DMS153 (cell line): ENCODE data around the gene SASH1.
"Not testable (repeated sequence)": the region's sequence is repeated elsewhere in the genome, so short reads cannot be mapped to it uniquely, and the experiment has no call there.

Experiments
- DNase-seq: peaks from one replicate; lab custom pipeline; 2025; lab: John Stamatoyannopoulos, UW

The SASH1 gene

GRCh38 chr6:148328876-148329555 is 13.6 kb upstream of the SASH1 start:
- DNase-seq = no peak

DNA sequence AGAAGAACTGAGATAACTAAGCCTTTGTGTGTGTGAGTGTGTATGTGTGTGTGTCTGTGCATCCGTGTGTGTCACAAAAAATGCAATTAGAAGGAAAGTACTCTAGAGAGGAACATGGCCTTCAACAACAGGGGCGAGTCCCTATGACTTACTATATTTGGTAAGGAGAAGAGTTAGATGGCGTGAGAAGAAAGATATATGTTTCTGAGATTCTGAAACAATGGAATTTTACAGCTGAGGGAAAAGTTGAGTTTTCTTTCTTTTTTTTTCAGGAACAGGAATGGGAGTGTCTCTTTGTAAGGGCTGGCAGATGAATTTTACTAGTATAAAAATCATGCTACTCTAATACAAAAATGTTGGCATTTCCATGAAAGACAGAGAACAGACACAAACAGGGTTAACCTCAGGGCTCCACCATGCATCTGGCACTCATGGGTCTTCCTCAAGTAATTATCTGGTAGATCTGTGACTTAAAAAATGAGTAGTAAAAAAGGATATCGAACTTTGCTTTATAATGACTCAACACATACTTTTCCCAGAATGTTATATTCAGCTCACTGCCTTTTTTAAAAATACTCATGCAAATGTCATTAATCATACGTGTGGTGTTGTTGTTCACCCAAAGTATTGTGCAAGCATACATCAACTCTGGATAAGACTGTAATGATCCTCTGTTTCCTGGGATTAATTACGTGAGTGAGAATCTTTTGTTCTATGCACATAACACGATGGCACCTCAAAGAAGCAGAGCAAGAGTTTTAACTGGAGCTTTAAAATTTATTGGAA is 12.8 kb upstream of the SASH1 start:
- no peak for DNase-seq

GRCh38 chr6:148332088-148332487 is 10.6 kb upstream of the SASH1 start:
- no peak for DNase-seq

- DNase-seq = no peak
These were observed 5.7 kb upstream of the SASH1 start for GRCh38 chr6:148336901-148337300.

DNA sequence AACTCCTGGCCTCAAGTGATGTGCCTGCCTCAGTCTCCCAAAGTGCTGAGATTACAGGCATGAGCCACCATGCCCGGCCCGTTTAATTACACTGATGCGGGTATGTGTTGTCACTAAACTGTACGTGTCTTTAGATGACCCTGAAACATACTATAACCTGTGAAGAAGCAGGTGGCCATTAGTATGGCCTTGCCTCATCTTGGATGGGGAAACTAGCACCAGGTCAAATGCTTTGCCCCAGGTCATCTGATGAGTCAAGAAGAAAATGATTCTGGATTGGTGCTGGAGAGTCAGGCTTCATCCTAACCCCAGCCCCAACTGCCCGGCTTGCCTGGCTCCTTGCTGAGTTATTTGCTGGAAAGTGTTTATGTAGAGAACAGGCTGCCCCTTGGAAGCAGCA is 2.9 kb upstream of the SASH1 start:
- DNase-seq = no peak

GRCh38 chr6:148340586-148341297 is 1.9 kb upstream of the SASH1 start:
- DNase-seq = no peak

- no peak for DNase-seq
These were observed 613 bp upstream of the SASH1 start for GRCh38 chr6:148342100-148342349.

DNA sequence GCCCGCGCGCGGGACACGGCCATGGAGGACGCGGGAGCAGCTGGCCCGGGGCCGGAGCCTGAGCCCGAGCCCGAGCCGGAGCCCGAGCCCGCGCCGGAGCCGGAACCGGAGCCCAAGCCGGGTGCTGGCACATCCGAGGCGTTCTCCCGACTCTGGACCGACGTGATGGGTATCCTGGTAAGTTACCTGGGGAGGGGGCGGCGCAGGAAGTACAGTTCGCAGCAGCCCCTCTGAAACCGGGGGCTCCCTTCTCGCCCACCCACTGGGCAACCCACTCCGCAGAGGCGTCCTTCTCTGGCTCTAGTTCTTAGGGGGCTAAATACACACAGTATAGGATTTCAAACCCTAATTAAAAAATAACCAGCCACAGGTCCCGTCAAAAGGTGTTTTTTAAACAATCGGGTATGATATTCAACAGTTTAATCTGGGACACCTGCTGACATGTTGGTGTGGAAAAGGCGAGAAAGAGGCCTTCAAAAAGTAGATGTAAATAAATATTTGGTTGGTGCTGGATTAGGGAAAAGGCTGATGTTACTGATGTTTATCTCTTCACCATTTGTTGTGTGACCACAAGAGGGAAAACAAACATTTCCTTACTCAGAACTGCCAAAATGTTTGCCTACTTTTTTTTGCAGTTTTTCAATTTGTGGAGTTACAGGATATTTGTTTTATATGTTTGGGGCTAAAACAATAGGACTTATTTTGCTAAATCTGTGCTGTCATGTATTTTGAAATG is 577 bp downstream of the SASH1 start:
- DNase-seq = no peak

GRCh38 chr6:148345176-148345575 is 2.5 kb downstream of the SASH1 start:
- no peak for DNase-seq

DNA sequence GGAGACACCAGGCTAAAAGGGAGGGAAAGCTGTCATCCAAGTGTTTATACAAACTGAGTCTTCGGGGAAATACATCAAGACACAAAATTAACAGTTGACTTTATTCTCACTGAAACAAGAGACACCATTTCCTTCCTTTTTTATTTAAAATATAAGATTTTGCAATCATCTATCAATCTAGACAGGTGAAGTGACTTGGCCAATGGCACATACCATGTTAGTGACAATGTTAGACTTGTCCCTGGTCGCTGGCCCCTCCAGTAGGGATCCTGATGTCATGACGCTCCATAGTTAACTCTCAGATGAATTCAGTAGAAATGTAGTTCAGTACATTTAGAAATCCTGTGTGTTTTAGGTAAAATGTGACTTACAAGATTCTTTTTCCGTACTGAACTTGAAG is 2.9 kb downstream of the SASH1 start:
- DNase-seq = no peak

DNA sequence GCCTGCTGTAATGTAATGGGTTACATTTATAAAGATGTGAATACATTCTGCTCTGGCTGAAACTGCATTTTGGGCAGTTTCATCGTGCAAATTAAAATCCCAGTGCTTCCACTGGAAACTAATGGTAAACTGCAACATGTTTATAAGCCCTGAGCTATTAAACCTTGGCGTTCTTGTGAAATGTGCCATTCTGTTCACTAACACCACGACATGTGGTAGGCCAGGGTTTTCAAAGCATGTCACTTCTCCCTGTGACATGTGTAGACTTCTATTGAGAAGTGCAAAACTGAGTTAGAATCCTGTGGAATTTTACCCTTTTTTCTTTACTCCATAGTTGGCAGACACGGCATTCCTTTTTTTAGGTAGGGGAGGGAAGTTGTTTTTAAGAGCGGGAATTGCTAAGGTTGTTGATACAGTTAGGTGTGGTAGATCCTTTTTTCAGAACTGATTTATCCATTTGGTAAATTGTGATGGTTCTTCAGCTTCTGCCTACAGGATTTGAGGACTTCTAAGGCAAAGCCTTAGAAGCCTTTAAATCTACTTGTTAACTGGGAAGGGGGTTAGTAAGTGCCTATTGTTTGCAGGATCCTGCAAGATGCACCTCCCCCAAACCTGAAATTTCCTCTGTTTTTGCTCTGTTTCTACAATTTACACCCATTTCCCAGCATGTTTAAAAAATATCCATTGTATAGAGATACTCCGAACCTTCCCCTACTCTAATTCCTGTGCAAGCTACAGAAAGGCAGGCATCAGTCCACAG is 4.2 kb downstream of the SASH1 start:
- no peak for DNase-seq

DNA sequence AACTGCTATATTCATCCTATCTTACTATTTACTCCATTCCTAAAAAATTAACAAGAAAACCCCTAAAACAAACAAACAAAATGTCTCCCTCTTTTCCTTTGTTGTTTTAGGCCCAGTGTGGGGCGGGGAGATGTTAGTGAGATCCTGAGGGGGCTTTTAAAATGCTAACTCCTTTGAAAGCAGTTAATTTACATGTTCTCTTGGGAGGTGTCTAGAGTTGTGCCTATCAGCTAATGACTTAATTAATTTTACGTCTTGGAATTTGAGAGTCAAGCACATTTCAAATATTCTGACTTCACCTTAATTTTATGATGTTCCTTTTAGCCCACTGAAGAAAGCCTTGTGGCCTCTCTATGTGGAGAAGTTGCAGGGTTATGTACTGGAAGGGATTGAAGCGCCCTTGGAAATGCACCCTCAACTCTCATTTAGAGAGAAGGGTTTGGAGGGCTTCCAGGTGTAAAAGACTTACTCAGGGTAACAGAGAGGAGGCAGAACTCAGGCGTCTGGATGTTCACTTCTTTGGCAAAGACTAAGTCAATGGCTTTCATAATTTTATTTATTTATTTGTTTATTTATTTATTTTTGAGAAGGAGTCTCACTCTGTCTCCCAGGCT is 4.9 kb downstream of the SASH1 start:
- no peak for DNase-seq

DNA sequence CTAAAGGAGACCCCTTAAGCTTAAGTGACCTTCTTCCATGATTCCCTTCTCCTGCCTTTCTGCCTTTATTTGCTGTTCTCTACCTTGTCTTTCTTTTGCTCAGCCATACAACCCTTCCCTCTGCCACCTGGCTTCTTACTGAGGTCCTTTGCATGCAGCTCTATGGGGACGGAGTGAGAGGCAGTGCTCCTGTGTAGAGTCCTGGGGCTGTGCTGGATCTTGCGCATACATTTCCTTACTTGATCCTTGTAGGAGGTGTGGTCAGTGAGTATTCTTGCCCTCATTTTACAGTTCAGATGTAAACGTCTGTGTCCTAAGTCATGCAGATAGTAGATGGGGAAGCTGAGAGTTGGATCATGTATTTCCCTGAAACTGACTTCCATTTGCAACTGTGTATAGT is 5.7 kb downstream of the SASH1 start:
- DNase-seq = no peak

GRCh38 chr6:148348778-148349177 is 6.1 kb downstream of the SASH1 start:
- no peak for DNase-seq

DNA sequence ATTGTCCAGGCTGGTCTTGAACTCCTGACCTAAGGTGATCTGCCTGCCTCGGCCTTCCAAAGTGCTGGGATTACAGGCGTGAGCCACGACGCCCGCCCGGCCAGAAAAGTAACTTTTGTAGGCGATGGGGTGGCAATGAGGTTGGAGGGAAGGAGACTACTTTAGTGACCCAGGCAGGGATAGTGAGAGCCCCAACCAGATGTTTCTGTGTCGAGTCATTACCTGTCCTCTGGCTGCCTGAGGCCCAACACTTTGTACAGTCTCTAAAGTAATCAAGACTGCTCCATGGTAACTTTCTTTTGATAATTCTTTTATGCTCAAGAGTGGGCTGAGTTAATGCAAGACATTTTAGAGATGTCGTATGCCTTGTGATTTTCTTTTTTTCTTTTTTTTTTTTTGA is 6.8 kb downstream of the SASH1 start:
- DNase-seq = no peak

DNA sequence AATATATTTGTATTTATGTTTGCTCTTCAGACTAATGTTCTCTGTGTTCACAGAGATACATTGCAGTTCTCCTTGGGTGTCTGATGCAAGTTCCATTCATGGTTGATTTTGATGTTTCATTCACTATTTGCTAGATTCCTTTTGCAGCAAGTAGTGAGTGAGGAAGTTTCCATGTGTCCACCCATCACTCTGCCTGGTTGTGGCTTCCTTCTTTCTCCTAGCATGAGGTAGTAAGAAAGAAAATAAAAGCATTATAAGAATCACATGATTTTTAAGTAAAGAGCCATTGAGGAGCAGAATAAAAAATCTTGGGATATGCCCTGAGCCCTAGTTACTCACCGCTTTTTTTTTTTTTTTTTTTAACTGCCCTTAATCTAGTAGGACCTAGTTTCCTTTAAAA is 8.7 kb downstream of the SASH1 start:
- DNase-seq = no peak

GRCh38 chr6:148352421-148352820 is 9.8 kb downstream of the SASH1 start:
- not testable (repeated sequence) for DNase-seq

DNA sequence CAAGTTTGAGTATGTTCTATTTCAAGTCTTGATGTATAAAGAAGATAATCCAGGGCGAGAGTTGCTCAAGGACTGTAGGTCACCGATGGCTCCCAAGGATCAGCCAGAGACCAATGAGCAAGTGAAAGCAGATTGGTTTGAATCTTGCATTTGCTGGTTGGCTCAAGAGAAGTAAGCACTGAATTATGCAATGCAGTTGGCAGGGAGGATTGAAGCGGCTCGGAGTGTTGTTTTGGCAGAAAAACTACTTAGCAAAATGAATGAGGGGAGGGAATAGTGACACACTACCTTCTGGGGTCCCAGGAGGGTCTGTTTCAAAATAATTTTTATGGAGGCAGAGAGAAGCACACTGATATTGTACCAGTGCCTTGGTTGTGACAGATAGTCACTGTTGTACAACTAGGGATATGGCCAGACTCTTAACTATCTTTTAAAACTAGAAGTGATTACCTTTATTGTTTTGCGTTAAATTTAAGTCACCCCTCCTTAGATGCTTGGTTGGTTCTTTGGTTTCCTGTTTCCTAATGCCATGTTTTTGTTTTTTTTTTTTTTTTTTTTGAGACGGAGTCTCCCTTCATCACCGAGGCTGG is 15.7 kb downstream of the SASH1 start:
- no peak for DNase-seq

GRCh38 chr6:148359228-148359627 is 16.6 kb downstream of the SASH1 start:
- DNase-seq = no peak

DNA sequence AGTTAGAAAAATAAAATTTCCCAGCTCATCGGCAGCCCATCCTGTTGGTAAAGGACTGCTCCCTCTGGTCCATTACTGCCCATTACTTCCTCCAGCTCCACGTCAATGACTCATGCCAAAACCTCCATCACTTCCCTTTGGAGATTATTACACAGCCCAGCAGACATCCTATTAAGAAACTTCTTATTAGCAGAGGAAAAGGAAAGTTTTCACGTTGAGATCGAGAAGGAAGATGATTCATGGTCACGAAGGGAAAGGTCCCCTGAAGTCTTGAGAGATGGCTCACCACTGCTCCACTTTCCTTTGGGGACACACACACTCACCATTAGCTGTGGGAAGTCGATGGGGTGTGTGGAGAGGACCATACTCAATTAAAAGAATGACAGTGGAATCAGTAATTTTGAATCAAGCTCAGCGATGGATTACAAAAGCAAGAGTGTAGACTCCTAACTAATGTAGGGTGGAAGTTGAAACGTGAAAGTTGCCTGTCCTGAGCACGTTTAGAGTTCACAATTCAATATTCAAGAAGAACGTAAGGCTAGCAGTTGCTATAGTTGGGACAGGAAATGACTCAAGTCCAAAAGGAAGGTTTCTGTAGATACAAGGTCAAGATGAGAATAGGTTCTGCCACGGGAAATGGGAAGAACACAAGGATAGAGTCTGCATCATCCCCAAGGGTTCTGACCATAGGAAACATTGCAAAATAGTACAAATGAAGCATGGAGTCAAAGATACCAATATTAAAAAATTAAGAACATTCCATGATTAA is 21.6 kb downstream of the SASH1 start:
- DNase-seq = no peak
